GM18517 (cell line): ENCODE results near the gene RFX1.

Source experiments
- ATAC-seq: cut with Tn5 transposase; IDR thresholded peaks from one replicate; pipeline ENCODE4 v1.9.1; 2021; ENCODE audit warnings: mild to moderate bottlenecking, moderate library complexity; ENCODE audit not compliant: unreplicated experiment

The RFX1 gene

DNA sequence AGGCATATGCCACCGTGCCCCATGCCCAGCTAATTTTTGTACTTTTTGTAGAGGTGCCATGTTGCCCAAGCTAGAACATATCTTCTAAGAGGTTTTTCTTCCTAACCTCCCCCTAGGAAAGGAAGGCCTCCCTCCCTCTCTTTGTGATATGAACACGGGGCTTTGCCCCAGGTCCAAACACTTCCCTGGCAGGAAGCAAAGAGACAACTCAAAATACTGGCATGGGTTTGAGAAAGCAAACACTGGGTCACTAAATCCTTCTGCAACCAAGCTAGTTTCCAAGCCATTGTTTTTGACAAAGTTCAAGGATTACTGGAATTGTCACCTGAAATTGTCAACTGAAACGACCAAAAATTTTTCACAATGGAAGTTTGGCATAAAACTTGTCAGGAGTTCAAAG is 91.3 kb downstream of the RFX1 start:
- ATAC-seq = no peak

DNA sequence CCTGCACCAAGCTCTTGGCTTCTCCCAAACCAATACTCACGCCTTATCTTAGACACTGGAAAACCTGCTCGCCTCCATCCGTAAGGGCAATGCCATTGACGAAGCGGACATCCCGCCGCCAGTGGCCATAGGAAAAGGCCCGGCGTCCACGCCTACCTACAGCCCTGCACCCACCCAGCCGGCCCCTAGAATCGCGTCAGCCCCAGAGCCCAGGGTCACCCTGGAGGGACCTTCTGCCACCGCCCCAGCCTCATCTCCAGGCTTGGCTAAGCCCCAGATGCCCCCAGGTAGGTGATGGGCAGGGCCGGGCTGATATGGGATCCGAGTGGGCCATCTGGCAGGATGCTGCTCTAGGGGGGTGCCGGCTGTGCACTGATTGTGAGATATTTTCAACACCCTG is 92.8 kb downstream of the RFX1 start:
- no peak for ATAC-seq
